KMS-11 (cell line): ENCODE data around the gene RPH3AL.

Experiments used
- H2AFZ ChIP-seq: fragments of 200-600 bp; sonication (generic); 2 replicates; pipeline ENCODE4 v1.6.1; 2016; ENCODE audit warnings: antibody characterized with exemption, mixed run types, low read depth
- H3K27ac ChIP-seq: fragments of 200-600 bp; sonication (generic); 2 replicates; pipeline ENCODE4 v1.6.1; 2016; ENCODE audit warnings: mild to moderate bottlenecking, mixed run types
- H3K27me3 ChIP-seq: fragments of 200-600 bp; sonication (generic); 2 replicates; pipeline ENCODE4 v1.6.1; 2017; ENCODE audit warnings: mild to moderate bottlenecking, low read depth, mixed run types, moderate library complexity; ENCODE audit not compliant: insufficient read depth
- H3K36me3 ChIP-seq: fragments of 200-600 bp; sonication (generic); 2 replicates; pipeline ENCODE4 v1.6.1; 2017; ENCODE audit warnings: mild to moderate bottlenecking, mixed run types; ENCODE audit not compliant: insufficient read depth
- H3K4me1 ChIP-seq: fragments of 200-600 bp; sonication (generic); 2 replicates; pipeline ENCODE4 v1.6.1; 2016; ENCODE audit warnings: mild to moderate bottlenecking, low read depth, mixed run types; ENCODE audit not compliant: poor library complexity, severe bottlenecking
- H3K4me2 ChIP-seq: fragments of 200-600 bp; sonication (generic); 2 replicates; pipeline ENCODE4 v1.7.0; 2016; ENCODE audit warnings: mild to moderate bottlenecking, mixed run types
- H3K4me3 ChIP-seq: fragments of 200-600 bp; sonication (generic); IDR thresholded peaks from 2 replicates; pipeline ENCODE4 v1.6.1; 2017; ENCODE audit warnings: low read depth, low read length, mixed read lengths; ENCODE audit not compliant: insufficient read depth
- H3K79me2 ChIP-seq: fragments of 200-600 bp; sonication (generic); 2 replicates; pipeline ENCODE4 v1.6.1; 2016; ENCODE audit warnings: low read depth, mixed run types; ENCODE audit not compliant: insufficient read depth
- H3K9ac ChIP-seq: fragments of 200-600 bp; sonication (generic); 2 replicates; pipeline ENCODE4 v1.6.1; 2016; ENCODE audit warnings: mild to moderate bottlenecking, mixed run types
- H4K20me1 ChIP-seq: fragments of 200-600 bp; sonication (generic); 2 replicates; pipeline ENCODE4 v1.6.1; 2016; ENCODE audit warnings: mild to moderate bottlenecking, mixed run types; ENCODE audit not compliant: insufficient read depth
- TF ChIP-seq, protein P1 (sequence below): fragments of 200-600 bp; sonication (generic); conservative IDR thresholded peaks from 2 replicates; pipeline ENCODE4 v1.6.1; 2017; ENCODE audit warnings: low read depth, mild to moderate bottlenecking, antibody characterized with exemption, low read length, moderate library complexity, mixed read lengths

Gene RPH3AL

GRCh38 chr17:193841-194806, 158.5 kb downstream of the RPH3AL start:
- H3K27me3 ChIP-seq, result peaks cover 29% of the 10 kb centered on the region
- TF ChIP-seq, protein P1, sequence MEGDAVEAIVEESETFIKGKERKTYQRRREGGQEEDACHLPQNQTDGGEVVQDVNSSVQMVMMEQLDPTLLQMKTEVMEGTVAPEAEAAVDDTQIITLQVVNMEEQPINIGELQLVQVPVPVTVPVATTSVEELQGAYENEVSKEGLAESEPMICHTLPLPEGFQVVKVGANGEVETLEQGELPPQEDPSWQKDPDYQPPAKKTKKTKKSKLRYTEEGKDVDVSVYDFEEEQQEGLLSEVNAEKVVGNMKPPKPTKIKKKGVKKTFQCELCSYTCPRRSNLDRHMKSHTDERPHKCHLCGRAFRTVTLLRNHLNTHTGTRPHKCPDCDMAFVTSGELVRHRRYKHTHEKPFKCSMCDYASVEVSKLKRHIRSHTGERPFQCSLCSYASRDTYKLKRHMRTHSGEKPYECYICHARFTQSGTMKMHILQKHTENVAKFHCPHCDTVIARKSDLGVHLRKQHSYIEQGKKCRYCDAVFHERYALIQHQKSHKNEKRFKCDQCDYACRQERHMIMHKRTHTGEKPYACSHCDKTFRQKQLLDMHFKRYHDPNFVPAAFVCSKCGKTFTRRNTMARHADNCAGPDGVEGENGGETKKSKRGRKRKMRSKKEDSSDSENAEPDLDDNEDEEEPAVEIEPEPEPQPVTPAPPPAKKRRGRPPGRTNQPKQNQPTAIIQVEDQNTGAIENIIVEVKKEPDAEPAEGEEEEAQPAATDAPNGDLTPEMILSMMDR, result no peak
- no peak overlapping the region for H3K27ac ChIP-seq
- H3K36me3 ChIP-seq, result no peaks in the 10 kb centered on the region
- no peaks in the 10 kb centered on the region for H4K20me1 ChIP-seq
- H3K9ac ChIP-seq, result no peak overlapping the region
- H2AFZ ChIP-seq, result no peak overlapping the region
- H3K4me3 ChIP-seq, result no peak overlapping the region
- no peaks in the 10 kb centered on the region for H3K4me1 ChIP-seq
- no peaks in the 10 kb centered on the region for H3K79me2 ChIP-seq
- H3K4me2 ChIP-seq, result no peak overlapping the region

GRCh38 chr17:193426-193810, 159.2 kb downstream of the RPH3AL start:
- H2AFZ ChIP-seq, result no peak overlapping the region
- H4K20me1 ChIP-seq, result no peaks in the 10 kb centered on the region
- H3K4me3 ChIP-seq, result no peak overlapping the region
- H3K27ac ChIP-seq, result no peak overlapping the region
- peaks cover 22% of the 10 kb centered on the region; the same call in 1 of the 2 replicates for H3K27me3 ChIP-seq
- no peaks in the 10 kb centered on the region for H3K79me2 ChIP-seq
- no peaks in the 10 kb centered on the region for H3K36me3 ChIP-seq
- TF ChIP-seq, protein P1, result no peak
- H3K9ac ChIP-seq, result no peak overlapping the region
- no peaks in the 10 kb centered on the region for H3K4me1 ChIP-seq
- no peak overlapping the region for H3K4me2 ChIP-seq

DNA sequence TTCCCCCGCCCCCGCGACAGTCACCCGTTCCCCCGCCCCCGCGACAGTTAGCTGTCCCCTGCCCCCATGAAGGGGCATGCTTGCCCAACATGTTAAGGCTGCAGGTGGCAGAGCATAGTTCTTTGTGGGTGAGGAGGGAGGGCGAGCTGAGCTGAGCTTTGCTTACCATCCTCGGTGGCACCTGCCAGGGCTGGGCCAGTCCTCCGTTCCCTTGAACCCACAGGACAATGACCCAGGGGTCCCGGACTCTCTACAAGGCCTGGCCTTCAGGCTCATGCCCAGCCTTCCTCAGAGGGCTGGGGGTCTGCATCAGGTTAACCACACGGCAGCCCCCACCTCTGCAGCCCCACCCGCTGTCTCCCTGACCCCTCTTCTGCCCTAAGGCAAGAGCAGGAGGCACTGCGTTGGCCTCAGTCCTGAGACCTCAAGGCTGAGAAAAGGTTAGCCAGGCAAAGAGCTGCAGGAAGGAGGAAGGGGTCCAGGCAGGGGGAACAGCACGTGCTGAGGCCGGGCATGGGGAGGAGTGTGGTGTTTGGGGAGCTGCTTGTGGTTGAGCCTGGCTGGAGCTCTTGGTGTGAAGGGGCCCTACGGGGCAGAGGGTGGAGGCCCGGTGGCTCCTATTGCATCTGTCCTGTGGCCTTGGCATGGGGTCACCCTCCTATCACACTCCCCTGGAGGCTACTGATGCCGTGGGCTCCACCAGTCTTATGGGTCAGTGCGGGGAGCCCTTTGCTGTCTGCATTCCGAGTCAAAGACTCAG, 159.8 kb downstream of the RPH3AL start:
- Histone ChIP-seq H3K4me2 (no peak overlapping the region), H2AFZ (no peak overlapping the region), H3K79me2 (no peaks in the 10 kb centered on the region), H3K36me3 (no peaks in the 10 kb centered on the region), H3K4me3 (no peak overlapping the region), H3K9ac (no peak overlapping the region), H3K27ac (no peak overlapping the region), H3K4me1 (no peaks in the 10 kb centered on the region), H3K27me3 (peaks cover 19% of the 10 kb centered on the region; the same call in 1 of the 2 replicates), H4K20me1 (no peaks in the 10 kb centered on the region)
- TF ChIP-seq, protein P1, result no peak

GRCh38 chr17:189444-189843, 163.2 kb downstream of the RPH3AL start:
- H3K36me3 ChIP-seq, result no peaks in the 10 kb centered on the region
- H3K27me3 ChIP-seq, result no peaks in the 10 kb centered on the region
- no peaks in the 10 kb centered on the region for H3K79me2 ChIP-seq
- no peak overlapping the region for H3K9ac ChIP-seq
- H2AFZ ChIP-seq, result no peak overlapping the region
- H4K20me1 ChIP-seq, result no peaks in the 10 kb centered on the region
- TF ChIP-seq, protein P1, result no peak
- no peak overlapping the region for H3K4me3 ChIP-seq
- peaks cover 13% of the 10 kb centered on the region for H3K4me1 ChIP-seq
- no peak overlapping the region for H3K4me2 ChIP-seq
- no peak overlapping the region for H3K27ac ChIP-seq
